Esophagus muscularis mucosa (tissue), 4 donors: ENCODE results near the gene STARD13.

Experiments used
- EP300 ChIP-seq: sonication (generic); formaldehyde crosslinking; IDR thresholded peaks from one replicate; pipeline ENCODE4 v1.6.1; 2017; ENCODE audit warnings: antibody characterized with exemption
- POLR2A ChIP-seq: fragments of 450-650 bp; IDR thresholded peaks from one replicate; pipeline ENCODE4 v1.6.1; 2017; ENCODE audit warnings: antibody characterized with exemption, moderate library complexity, mild to moderate bottlenecking, low read depth
- TF ChIP-seq, protein P1 (sequence below), 3 experiments: fragments of 200-600 bp in 2 of 3; fragments of 450-650 bp in 1 of 3; sonication (generic) in 2 of 3; IDR thresholded peaks; one replicate each; pipeline ENCODE4 v1.5.1; 2017 to 2019; ENCODE audit warnings: antibody characterized with exemption in 3 of 3, mild to moderate bottlenecking in 2 of 3, moderate library complexity in 1 of 3

DNA sequence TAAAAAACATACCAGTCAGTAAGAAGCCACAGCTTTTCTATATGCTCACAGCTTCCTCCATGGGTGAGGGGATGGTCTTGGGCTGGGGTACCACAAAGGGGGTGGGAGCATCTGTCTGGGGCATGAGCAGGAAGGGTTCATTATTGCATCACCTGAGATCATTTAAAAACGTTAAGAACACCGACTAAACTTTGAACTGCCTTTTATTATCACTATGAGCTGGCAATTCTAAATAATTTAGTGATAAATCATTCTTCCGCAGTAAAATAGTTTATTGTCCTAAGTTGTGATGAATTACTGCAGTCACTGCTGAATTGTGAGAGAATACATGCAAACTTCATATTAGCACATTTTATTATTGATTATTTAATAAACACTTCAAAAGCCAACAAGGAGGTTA is 197.8 kb downstream of the STARD13 start:
- TF ChIP-seq, protein P1, sequence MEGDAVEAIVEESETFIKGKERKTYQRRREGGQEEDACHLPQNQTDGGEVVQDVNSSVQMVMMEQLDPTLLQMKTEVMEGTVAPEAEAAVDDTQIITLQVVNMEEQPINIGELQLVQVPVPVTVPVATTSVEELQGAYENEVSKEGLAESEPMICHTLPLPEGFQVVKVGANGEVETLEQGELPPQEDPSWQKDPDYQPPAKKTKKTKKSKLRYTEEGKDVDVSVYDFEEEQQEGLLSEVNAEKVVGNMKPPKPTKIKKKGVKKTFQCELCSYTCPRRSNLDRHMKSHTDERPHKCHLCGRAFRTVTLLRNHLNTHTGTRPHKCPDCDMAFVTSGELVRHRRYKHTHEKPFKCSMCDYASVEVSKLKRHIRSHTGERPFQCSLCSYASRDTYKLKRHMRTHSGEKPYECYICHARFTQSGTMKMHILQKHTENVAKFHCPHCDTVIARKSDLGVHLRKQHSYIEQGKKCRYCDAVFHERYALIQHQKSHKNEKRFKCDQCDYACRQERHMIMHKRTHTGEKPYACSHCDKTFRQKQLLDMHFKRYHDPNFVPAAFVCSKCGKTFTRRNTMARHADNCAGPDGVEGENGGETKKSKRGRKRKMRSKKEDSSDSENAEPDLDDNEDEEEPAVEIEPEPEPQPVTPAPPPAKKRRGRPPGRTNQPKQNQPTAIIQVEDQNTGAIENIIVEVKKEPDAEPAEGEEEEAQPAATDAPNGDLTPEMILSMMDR (IDR thresholded peaks at IDR 0.05): no peak
- TF ChIP-seq POLR2A (no peak), EP300 (no peak)
